ENCODE results near the gene AGBL1.

DNA sequence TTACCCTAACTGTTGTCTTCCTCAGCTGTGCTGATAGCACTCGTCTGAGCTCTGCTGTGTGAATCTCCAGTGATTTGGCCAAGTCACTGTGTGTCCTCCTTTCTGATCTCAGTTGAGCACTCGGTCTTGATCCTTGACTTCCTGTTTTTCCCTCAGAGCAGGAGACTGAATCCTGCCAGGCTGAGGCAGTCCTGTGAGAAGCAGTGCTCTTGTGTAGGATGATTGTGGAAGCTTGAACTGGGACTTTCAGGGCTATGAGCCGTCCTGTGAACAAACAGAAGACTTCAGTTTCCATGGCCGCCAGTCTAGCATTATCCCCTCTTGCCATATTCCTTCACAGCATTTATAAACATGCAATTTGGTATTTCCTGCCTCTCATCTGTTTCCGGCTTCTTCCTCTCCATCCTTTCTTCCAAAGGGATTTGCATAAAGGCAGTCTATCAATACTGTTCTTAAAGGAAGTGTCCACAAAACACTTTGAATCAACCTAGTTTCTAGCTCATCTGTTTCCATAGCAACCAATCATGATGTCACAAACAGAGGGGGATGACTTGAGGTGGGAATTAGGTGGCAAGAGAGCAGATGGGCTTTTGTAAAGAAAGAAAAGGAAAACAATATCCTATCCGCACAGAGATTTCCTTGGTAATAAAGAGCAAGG lies 237.2 kb downstream of the AGBL1 start:
- TF ChIP-seq CTCF (IDR thresholded peaks at IDR 0.05) (no peak), EZH2 (IDR thresholded peaks at IDR 0.05; ENCODE audit: borderline replicate concordance, insufficient read depth, low read depth, low read length, poor library complexity, severe bottlenecking) (no peak)

Measured in B cell (primary cell).